HCEC 1CT (cell line): Measurements from ENCODE around the gene SCARB1.

ENCODE experiments used
- DNase-seq: peaks from one replicate; pipeline ENCODE4 v3.0.0-alpha.2; 2017

SCARB1 gene

DNA sequence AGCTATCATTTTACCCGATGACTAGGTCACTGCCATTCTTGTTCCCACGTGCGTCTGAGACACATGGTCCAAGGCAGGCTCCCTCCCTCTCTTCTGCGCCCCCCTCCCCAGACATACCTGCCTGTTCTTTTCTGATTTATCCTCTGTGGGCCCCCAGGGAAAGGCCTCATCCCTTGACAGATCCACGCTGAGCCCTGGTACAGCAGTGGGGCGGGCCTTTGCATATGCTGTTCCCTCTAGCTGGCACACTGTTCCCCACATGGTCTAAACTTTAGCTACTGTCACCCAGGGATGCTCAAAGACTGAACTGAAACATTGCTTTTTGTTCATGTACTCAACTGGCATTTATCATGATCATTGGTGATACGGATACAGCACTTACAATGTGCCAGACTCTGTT is 122.5 kb downstream of the SCARB1 start:
- DNase-seq: no peak

DNA sequence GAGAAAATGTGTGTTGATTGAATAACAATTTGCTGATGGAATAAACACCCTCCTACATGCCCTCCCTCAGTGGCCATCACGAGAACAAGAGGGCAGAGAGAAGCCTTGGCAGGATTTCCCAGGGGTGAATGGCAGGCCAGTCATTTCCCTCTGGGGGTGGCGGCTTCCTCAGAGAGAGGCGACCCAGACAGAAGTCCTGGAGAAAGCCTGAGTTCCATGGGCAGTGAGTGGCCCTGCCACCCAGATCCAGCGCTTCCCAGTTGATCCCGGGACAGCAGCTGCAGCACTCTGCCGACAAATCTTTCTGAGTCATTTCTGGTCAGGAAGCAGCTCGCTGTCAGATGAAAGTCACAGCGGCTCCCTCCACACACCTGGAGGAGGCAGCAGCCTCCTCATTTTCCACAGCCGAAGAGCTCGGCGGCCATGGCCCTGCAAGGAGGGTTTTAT is 123.0 kb downstream of the SCARB1 start:
- DNase-seq: no peak

DNA sequence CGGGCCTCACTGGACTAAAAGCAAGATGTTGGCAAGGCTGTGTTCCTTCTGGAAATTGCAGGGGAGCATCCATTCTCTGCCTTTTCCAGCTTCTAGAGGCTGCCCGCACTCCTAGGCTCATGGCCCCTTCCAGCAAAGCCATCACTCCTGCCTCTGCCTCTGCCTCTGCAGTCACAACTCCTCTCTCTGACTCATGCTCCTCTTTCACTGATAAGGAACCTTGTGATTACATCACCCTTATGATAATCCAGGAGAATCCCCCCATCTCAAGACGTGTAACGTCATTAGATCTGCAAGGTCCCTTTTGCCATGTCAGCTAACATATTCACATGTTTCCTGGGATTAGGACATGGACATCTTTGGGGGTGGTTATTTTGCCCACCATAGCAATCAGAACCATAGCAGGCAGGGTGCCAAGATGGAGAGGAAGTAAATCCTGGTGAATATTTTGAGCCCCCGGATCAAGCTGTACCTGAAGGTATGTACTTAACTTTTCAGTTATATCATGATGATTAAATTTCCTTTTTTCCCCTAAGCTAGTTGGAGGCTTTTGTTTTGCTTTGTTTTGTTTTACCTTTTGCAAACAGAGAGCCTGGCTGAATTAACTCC is 123.6 kb downstream of the SCARB1 start:
- no peak for DNase-seq

DNA sequence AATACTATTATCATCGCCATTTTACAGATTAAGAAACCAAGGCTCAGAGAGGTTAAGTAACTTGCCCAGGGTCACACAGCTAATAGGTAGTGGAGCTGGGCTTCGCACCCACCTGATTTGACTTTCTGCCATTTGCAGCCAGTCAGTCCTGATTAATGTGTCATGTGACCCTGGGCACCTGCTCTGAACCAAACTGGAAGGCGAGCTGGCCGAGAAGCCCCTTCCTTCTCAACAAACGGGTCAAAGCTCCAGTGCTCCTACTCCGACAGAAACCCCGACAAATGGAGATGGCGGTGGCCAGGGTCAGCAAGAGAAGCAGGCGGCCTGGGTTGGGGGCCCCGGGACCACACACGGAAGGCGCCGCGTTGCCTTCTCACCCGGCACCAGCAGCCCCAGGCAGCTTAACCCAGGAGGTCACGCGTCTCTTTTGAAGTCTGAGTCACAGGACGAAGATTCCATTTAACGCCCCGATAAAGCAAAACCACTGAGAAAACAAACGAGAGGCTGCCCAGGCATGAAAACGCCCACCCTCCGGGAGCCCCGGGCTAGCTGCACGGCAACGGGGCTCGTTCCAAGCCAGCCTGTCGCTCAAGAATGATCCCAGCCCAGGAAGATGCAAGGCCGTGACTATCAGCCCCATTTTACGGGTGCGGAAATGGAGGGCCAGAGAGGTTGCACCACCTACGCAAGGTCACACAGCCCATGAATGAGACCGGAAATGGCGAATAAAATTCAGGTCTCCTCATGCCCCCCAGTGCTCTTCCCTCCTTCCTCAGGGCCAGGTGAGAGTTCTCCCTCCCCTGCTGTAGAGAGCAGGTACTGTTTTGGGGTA is 124.8 kb downstream of the SCARB1 start:
- no peak for DNase-seq

DNA sequence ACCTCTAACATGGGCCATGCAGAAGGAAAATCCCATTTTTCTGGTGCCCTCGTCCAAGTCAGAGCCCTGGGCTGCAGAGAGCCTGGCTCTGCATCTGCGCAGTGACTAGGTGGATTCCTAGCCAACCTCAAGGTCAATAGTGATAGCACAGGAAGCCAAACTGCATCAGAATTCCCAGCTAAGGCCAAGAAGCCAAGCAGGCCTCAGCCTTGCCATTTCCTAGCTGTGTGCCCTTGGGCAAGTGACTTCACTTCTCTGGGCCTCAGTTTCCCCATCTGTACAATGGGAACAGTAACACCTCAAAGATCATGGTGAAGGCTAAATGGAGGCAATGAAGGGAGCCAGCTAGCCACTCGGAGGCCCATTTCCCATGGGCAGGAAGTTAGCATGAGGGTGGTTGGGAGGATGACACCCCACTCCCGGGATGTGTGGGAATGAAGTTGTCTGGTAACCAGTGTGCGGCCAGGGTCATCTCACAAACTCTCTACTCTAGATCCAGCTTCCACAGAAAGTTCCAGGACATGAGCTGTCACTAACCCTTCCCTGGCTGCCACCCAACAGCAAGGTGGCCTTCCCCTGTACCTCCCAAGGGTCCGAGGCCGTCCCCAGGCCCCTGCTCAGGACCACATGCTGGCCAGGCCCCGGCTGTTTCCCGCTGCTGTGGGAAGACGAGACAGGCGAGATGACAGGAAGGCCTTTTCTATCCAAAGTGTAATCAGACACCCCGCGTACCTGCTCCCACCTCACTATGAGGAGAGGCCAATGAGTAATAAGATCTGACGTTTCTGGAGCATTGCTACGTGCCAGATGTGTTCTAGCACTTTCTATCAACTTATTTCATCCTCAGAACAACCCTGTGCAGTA is 125.7 kb downstream of the SCARB1 start:
- no peak for DNase-seq

DNA sequence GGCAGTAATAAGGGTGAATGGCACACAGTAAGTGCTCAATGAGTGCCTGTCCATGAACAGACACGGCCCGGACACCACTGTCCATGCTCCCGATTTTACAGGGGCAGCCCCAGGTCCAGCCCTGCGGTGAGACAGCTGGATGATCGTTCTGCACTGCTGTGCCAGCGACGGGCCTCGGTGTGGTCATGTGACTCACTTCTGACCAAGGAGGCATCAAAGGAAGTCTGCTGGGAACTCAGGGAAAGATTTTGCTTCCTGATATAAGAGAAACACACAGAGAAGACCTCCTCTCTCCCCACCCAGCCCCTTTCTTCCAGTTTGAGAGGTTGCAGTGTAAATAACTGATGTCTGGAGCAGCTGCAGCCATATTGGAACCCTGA is 126.6 kb downstream of the SCARB1 start:
- no peak for DNase-seq

DNA sequence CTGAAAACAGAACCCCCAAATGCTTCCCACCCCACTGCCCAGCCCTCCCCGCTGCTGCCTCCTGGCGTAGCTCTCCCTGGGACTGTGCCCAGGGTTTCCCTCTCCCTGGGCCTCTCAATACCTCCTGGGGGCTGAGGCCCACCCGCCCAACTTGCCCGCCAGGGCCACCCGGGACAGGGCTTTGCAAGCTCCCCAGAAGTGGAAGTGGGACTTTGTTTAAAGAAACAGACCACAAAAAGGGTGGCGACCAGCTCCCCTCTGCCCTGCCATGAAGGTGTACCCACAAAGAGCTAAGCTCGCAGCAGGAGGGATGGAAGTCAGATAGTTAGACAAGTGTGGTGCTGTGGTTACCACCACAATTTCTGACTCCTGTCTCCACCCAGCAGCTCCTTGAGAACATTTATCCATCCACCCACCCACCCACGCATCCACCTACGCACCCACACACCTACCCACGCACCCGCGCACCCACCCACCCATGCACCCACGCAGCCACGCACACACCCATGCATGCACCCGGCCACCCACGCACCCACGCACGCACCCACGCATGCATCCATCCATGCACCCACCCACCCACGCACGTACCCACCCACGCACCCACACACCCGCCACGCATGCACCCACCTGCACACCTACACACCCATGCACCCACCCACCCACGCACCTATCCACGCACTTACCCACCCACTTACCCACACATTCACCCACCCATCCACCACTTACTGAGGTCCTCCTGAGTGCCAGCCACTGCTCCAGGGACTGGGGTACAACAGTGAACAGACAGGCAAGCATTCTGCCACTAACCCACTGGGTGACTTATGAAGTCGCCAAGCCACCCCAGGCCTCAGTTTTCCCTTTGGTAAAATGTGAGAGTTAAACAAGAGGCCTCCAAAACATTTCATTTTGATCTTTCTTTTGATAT is 127.3 kb downstream of the SCARB1 start:
- no peak for DNase-seq

DNA sequence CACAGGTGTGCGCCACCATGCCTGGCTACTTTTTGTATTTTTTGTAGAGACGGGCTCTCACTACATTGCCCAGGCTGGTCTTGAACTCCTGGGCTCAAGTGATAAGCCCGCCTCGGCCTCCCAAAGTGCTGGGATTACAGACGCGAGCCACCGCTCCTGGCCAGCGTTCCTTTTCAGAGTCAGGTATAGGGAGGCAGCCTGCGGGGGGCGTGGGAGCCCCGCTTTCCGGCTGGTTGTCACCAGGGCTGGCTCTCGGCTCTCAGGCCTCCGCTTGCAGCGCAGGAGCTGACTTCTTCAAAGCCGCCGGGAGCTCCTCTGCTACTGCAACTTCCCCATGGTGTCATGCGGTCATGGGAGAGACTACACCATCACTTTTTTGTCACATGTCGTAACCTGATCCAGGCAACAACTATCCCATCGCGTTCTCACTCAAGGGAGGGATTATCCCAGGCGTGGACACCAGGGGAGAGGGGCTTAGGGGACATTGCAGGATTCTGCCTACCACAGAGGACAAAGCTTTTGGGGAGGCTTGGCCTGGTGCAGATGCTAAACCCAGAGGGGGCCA is 129.4 kb downstream of the SCARB1 start:
- DNase-seq: no peak

DNA sequence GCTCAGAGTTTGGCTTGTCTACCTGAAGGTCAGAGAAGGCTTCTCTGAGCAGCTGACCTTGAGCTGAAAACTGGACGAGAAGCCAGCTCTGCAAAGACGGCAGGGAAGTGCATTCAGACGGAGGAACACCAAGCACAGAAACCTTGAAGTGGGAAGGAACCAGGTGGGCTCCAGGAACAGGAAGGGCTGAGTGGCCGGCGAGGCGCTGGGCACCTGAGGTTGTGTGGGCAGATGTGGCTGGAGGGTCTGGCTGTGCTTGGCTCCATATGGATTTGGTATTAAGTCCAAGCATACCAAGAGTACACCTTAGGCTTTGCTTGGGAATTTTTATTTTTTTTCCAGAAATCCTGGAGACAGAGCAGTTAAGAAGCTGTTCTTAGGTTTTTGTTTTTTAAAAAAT is 130.6 kb downstream of the SCARB1 start:
- DNase-seq: no peak

DNA sequence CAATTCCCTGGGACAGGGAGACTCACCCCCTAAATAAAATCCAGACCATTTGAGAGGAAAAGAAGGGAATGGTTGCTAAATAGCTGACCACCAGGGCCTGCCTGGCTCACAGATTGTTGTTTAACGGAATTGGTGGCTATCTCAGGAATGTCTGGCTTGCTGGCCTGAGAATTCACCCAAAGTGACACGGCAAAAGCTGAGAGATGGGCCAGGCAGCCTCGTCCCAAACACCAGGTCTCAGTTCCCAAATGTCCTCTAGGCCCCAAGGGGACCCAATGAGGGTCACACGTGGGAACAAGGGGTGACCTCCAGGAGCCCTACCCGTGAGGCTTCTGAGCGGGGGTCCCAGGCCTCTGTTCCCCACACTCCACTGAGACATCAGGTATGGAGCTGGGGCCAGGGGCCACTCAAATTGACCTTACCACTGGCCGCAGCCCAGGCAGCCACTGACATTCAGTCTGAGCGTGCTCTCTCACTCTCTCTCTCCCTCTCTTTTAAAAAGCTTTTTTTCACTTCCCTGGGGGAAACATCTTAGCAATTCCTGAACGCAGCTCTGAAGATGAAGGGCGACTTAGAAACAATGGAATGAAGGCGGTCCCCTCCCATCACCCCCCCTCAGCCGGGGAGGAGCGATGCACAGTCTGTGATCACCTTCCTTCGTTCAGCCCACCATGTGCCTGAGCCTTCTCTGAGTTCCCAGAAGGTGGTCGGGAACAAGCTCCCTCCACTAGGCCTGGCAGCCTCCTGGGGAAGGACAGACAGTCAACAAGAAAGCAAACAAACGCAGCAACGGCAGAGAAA is 131.2 kb downstream of the SCARB1 start:
- DNase-seq: no peak

DNA sequence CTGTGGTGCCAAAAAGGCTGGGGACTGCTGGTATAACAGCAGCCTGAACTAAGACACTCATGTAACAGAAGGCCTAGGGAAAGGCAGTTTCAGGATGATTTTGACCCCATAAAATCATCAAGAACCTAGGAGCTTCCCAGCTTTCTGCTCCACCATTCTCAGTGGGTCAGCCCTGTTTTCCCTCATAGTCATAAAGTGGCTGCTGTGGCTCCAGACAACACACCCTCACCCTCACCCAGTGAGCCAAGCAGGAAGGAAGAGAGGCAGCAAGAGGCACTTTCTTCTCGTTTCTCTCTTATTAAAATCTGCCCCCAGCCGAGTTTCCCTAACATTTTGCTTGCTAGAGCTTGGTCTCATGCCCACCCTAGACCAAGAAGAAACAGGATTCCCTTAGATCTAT is 131.8 kb downstream of the SCARB1 start:
- no peak for DNase-seq

DNA sequence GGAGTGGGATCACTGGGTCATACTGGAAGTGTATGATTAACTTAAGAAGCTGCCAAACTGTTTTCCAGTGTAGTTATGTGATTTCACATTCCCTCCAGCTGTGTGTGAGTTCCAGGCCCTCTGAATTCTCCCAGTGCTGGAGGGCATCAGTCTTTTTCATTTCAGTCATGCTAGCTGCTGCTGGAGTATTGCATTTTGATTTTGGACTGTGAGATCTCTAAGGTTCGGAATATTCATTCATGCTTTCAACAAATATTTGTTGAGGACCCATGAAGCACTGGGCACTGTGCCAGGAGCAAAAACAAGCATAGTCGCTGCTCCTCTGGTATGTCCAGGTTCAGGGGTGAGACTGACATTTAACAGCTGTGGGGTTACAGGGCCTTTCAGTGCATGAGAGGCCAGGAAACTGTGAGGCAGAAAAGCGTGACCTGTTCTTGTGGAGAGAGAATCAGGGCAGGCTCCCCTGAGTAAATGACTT is 133.2 kb downstream of the SCARB1 start:
- DNase-seq: no peak

DNA sequence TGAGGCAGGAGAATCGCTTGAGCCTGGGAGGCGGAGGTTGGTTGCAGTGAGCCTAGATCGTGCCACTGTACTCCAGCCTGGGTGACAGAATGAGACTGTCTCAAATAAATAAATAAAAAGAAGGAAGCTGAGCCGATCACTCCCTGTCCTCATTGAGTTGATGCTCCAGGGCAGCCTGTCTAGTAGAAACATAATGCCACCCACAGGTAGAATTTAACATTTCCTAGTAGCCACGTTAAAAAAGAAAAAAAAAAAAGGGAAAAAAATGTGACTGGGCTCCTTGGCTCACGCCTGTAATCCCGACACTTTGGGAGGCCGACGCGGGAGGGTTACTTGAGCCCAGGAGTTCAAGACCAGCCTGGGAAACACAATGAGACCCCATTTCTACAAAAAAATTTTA is 135.7 kb downstream of the SCARB1 start:
- no peak for DNase-seq

DNA sequence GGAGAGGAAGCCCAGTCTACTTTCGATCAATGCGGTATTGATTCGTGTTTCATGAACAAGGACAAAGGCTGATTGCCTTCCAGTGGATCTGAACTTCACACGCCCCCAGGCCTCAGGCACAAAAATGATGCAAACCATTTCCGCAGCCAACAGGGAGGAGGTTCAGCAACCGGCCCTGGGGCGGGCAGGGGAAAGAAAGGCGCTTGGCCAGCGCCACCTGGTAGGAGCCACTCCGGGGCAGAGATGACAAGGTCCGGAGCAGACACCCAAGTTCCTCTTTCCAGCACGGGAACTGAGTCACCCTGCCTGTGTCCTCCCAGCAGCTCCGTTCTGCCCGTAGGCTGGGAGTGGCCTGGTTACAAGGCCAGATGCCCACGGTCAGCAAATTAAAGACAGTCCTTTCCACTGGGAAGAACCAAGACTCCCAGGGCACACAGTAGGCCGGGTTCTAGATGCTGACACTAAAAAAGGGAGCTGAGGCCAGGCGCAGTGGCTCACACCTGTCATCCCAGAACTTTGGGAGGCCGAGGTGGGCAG is 136.3 kb downstream of the SCARB1 start:
- DNase-seq: no peak
